Epidermal melanocyte (primary cell): ENCODE measurements around the gene SLC49A4.

Experiments
- DNase-seq: peaks from one replicate; pipeline ENCODE4 v3.0.0; 2011; ENCODE audit warnings: low spot score; ENCODE audit not compliant: insufficient read length

Gene SLC49A4

DNA sequence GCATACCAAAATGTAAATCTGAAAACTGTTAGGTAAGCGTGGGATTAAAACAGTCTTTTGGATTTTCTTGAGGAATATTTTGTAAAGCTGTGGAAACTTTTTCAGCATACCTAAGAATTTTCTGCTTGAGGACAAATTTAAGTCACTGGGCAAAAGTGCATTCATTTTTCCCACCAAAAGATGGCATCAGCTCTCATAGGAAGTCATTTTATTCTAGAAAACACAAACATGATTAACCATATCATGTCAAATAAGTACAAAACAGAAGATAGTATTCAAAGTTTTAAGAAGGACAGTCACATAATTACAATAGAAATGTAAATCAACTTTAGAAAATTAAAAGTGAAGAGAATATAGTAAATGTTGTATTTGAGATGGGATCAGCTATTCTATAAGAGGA, 63.5 kb downstream of the SLC49A4 start:
- no peak for DNase-seq

DNA sequence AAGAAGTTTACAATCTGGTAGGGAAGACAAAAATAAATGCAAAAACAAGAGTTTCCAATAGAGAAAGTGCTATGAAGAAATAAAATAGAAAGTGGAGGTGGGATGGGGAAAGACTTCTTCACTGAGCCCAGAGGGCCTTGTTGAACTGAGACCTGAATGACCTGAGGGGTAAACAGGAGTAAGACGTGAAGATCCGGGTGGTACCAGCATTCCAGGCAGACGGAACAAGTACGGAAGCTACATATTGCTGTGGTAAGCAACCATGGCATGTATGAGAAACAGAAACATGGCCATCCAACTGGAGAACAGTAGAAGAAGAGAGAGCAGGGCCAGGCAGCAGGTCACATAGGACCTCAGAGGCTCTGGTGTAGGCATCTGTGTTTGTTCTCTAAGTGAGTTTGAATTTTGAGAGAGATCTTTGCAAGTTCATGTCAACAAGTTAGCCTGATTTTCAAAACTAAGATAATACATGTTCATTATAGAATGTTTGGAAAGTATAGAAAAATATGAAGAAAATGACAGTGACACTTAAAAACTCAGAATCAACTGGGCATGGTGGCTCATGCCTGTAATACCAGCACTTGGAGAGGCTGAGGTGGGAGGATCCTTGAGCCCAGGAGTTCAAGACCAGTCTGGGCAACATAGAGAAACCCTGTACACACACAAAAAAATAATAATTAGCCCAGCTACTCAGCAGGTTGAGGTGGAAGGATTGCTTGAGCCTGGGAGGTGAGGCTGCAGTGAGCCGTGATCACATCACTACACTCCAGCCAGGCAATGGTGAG, 64.3 kb downstream of the SLC49A4 start:
- DNase-seq = no peak

DNA sequence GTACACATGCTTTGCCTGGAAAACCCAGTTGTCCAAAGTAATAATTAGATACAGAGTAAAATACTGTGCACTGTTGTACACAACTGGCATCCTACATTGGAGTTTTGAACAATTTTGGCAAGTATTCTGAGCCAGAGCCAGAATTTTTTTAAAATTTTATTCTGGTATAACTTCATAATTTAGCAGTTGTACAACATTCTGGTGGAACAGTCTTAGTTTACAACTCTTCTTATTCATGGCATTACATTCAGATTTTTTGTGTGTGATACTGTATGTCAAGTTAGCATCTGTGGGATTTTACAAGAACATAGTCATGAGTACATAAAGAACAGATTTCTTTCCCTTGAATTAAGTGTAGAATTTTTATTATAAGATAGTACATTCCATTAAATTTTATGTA, 67.5 kb downstream of the SLC49A4 start:
- DNase-seq = no peak

DNA sequence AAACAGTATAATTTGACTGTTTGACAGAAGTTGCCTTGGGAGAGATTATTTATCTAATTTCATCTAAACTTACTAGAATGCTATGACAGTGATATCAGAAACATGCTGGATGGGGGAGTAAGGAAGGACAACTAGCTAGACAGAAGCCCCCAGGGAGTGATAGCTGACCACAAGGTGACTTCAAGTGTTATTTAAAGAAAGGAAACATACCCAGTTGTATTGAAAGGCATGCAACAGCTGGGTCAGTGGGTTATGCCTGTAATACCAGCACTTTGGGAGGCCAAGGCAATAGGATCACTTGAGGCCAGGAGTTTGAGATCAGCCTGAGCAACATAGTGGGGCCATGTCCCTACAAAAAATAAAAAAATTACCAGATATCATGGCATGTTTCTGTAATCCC, 69.6 kb downstream of the SLC49A4 start:
- no peak for DNase-seq

DNA sequence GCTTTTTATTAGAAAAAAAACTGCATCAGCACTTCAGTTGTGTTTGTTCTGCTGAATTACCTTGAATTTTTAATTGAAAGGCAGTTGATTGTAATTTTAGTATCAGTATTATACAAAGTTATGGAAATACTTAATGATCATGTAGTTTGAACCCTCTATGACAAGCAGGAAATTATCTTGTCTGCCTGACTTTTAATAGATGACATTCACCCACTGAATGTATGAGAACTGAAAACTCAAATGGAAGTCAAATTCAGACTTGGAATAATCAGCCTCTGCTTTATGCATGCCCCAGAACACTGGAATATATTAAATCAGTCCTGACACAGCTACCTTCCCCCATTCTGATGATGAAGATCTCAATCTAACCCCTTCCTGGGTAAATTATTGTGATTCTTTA, 73.5 kb downstream of the SLC49A4 start:
- DNase-seq = no peak

DNA sequence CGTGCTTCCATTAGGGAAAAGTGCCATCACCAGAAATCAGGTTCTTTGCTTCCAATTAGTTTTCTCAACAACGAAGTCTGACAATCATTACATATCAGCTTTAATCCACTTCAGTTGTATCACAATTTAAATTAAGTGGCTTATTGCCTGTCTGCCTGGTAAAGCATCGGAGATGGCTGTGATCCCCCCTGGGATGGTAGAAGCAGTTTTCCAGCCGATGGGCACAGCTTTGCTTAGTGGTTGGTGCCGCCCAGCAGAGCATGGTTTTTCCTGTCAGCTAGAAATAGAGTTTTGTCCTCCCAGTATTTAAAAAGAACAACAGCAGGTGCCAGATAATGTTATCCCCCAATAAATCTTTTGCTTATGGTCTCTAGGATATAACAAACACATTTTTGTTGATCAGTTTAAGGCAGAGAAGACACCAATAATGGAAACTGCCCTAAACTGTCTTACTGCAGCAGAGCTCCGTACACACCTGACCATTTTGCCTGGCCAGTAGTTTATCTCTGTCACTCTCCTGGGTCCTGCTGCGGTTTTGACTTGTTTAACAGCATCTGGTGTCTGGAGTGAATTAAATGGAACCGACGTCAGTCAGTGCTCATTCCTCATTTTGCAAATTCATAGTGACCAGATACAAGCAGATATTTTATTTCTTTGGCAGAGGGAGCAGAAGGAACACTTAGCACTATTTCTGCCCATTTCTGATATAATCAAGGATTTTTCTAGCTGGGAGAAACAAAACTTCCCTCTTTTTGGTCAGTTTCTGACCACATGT, 79.1 kb downstream of the SLC49A4 start:
- DNase-seq = no peak

DNA sequence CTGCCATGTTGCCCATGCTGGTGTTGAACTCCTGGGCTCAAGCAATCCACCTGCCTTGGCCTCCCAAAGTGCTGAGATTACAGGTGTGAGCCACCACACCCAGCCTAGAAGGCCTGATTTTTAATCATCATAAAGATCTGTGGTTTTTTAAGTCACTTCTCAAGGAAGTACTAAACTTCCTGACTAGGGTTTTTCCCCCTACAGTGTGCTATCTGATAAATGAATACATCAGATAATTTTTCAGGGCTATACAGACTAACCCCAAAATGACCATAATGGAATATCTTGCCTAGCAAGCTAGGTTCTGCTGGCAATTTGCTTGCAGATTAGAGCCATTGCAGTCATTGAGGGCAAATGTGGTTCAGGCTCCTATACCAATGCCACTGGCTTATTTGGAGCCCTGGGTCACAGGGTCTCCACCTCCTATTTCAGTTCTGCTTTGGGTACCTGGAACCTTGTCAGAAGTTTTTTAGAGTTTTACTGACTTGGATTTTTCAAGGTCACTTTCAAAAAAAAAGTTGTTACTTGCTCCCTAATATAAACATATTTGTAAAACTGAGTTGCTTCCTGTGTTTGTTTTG, 80.8 kb downstream of the SLC49A4 start:
- no peak for DNase-seq

DNA sequence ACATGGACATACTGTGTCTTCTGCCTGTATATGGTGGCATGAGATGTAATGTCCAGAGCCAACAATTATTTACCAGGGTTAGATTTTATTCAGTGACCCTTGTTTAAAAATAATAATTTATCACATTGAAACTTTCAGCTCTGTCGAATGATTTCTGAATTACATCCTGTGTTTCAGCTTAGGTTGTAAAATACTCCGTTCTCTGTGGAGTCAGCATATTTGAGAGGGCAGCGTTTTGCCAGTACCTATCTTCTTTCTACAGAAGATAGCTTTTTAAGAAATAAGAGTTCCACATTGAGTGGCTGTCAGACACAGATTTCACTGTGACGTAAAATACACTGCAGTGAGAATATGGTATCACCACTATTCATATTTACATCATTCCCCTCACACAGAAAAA, 85.3 kb downstream of the SLC49A4 start:
- no peak for DNase-seq

DNA sequence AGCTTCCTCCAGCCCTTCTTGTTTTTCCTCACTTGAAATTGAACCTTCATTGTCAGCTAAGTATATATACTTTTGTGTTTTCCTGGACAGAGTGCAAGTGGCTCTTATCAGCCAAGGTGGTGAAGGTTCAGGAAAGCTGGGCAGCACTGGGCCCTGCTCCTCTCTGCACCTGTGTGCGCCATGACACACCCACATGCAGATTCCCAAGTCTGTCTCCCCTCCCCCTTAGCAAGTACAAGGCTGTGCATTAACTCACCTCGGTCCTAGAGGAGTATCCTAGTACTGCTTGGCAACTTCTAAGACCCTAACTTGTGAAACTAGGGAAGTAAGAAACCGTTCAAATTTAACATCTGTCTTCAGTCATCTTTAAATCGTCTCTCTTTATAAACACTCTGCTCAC, 85.8 kb downstream of the SLC49A4 start:
- DNase-seq = no peak

DNA sequence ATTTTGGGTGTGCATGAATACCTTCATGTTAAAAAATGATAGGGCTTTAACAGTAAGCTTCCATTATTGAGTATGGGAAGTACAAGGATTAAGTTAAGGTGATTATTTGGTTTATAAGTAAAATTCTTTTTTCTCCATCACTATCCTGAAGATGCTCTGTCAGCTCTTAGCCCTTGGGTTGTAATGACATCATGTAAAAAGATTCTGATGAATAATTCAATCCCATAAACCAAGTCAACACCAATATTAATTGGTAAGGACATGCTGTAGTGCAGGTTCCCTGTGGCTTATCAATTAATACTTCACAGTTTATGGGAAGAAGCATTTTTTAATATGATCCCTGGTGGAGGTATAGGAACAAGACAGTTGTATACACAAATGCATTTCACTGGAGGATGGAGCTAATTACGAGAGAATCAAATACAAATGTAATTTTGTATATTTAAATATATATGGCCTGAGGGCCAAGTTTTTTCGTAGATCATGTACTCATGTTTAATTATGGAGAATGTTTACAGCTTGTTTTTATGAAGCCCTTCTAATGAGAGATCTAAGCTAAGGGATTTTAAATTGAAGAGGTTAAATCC, 87.6 kb downstream of the SLC49A4 start:
- DNase-seq = no peak

DNA sequence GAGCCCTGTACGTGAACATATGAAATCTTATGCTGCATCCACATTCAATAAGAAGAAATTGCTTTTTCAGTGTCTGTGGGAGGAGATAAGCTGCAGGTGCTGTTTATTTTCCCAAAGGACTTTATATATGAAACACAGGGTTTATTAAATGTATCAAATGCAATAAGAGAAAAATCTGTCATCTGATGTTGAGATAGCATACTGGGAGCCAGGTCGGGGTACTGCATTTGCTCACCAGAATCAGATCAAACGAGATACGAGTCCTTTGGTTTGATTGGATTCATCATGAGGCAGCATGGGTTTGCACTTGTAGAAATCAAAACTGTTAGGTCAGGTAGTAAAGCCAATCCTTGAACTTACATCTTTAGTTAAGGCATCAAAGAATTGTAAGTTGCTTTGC, 91.4 kb downstream of the SLC49A4 start:
- DNase-seq = no peak

DNA sequence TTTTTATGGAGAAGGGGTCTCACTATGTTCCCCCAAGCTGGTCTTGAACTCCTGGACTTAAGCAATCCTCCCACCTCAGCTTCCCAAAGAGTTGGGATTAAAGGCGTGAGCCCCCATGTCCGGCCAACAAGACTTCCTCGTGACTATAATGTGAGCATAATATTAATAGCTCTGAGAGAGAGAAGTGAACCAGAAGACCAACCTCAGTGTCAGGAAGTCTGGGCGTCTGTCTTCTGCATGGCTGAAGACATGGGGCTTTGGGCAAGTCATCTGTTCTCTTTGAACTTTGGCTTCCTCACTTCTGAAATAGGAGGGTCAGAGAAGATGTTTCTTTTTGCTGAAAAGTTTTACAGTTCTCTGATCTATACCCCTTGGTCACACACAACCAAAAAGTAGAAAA, 92.1 kb downstream of the SLC49A4 start:
- no peak for DNase-seq

DNA sequence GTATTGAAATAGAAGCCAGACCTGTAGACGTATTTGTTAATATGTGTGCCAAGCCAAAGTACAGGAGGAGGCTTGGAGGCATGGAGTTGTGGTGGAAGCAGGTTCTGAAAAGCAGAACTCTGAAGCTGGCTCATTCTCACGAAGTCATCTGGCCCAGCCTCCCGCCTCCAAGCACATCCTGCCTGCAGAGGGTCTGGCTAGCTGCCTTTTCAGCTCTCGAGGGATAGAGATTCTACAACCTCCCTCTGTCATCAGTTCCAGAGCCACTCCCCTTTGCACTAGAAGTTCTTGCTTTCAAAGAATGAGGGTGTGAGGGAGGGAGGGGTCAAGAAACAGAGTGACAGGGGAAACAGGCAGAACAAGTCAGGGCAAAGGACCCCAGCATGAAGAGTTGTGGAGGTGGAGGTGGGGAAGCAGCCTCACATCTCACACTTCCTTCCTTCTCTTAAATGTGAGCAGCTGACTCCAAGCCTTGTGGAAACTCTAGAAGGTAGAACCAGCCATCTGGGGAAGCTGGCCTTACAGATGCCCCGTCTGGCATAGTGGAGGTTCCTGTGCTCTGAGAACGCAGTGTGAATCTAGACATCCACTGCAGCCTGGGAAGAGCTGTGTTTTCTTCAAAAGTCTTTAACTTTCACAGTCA, 95.3 kb downstream of the SLC49A4 start:
- DNase-seq = no peak

DNA sequence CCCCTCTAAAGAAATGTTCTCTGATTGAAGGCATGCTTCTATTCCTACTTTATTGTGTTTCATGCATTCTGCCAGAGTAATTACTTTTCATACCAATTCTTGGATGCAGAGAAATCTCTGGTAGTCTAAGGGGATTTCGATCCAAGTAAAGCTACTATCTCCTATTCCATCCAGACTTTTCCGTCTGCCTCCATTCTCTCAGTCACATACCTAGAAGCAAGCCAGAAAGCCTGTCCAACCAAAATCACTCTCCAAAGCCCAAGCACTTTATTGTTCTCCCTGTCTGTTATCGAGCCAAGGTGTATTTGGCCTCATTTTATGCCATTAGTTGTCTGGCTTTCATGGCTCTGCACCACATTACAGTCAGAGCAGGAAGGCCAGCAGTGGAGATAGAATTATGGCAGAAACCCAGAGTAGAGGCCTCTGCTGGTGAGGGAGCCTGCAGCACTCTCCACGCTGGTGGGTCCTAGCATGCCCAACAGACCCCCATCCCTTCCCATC, 95.9 kb downstream of the SLC49A4 start:
- no peak for DNase-seq

DNA sequence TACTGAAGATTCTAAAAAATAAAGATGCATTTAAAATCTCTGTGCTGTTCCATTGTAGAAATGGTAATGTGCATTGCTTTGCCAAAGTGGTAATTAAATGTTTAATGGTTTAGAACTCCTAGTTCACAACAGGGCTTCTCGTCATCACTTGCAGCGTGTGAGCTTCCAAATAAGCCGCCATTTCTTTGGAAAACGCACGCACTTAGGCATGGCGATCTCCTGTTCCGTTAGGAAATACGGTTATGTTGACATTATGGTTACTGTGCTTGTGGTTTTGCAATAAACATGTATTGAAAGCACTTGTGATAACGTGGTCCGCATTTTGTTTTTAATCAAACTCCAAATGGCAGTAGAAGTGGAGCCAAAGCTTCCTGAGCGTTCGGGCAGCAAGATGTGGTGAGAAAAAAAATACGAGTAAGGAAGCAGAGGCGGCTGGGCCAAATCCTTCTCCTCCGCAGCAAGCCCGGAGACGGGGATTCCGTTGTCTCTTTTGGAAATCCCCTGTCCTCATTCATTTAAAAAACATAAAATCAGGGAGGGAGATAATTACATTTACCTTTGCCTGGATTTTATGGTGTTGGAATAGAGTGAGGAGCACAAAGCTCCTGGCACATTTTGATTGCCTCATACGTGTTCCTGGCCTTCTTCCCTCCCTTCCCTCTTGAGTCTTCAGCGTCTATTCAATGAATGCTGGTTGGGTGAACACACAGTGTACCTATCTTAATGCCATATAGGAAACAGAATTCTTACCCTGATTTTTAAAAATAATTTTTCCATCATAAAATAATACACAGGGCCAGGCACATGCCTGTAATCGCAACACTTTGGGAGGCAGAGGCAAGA, 97.5 kb downstream of the SLC49A4 start:
- no peak for DNase-seq

DNA sequence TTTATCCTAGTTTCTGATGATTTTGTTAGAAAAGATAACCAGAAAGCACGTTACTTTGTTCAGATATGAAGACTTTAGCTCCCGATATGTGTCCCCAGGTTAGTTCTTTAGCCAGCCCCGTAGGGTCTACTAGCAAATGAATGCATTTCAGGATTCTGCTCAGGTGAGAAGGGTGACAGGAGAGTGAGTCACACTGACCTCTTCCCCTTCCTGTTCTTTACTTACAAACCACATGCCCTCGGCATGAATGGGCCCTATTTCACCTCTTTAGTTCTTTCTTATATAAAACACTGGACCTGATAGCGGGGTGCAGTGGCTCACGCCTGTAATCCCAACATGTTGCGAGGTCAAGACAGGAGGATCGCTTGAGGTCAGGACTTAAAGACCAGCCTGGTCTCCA, 98.4 kb downstream of the SLC49A4 start:
- DNase-seq = no peak

DNA sequence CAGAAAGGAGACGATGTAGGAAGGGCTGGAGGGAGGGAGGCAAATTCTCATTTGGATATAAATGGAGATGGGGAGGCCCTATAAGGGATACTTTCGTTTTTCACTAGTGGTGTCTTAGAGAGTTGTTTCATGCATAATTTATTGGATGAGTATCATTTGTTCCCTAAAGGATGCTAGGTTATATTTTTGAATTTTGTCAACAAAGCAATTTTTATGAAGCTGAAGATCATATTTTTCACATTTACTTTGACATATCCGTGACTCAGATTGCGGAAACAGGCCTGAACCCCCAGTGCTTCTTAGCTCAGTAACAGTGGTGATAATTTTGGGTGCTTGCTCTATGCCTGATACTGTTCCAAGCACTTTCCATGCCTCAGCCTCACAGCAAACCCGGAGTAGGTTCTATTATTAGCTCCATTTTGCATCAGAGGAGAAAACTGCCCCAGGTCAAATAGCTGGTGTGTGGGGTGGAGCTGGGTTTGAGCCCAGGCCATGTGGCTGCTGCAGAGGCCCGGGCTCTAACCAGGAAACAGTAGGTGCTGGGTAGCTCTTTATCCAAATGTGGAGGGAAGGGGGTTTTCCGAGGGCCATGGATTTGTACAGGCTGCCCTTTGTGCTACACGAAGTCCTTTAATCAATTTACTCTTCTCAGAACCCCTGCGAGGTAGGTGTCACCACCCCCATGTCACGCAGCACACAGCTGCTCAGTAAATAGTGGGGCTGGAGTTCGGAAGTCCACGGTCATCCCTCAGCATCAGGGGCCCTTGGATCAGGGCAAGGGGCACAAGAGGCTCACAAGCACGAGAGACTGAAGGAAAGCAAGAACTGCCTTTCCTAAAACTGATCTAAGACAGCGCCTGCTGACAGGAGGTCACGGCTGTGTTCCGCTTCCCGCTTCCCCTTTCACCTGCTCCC, 99.1 kb downstream of the SLC49A4 start:
- DNase-seq = peak; percentile 64

DNA sequence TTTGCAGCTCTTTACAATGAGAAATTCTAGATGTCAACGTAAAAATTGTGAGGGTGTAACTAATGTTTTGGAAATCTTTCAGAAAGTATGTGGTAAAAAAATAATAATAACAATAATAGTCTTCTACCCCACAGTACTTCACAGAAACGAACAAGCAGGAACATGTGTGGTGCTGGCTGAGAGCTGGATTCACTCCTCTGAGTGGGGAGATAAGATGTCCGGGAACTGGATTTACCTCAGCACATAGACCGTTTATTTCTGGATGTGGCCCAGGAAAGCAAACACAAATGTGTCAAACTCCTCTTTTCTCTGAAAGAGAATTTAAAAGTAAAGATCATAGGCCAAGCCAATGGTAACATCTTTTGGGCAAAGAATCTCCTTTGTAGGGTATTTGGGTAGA, 103.4 kb downstream of the SLC49A4 start:
- DNase-seq = no peak

DNA sequence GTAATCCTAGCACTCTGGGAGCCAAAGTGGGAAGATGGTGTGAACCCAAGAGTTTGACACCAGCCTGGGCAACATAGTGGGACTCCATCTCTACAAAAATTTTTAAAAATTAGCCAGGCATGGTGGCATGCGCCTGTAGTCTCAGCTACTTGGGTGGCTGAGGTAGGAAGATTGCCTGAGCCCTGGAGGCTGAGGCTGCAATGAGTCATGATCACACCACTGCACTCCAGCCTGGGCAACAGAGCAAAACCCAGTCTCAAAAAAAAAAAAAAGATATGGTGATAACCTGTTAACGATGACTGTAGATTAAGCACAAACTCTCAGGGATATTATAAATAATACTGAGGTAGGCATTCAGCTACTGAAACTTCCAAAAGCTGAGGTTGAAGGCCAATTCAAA, 107.5 kb downstream of the SLC49A4 start:
- no peak for DNase-seq

DNA sequence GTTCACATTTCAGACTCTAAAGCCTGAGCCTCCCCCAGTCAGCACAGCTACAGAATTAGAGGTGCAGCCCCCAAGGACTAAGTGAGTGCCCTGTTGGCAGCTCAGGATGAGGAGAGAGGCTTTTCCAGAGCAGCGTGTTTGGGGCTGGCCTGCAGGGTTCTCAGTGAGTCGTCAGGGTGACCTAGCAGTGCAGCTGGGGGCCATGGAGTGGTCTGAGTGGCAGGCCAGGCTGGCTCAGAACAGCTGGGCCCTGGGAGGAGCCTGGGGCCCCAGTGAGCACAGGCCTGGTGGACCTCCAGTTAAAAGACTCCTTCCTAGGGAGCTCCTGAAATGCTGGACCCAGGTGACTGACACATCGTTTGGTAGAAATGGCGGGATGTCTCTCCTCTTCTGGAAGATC, 108.3 kb downstream of the SLC49A4 start:
- no peak for DNase-seq
